A549 (cell line): ENCODE data around the gene NDEL1.

Experiments
- CHD2 ChIP-seq: fragments of 150-350 bp; IDR thresholded peaks from 2 replicates; pipeline ENCODE4 v1.6.1; 2014; ENCODE audit warnings: low read length; ENCODE audit not compliant: partially characterized antibody
- CHD4 ChIP-seq: fragments of 200-600 bp; sonication (generic); IDR thresholded peaks from 2 replicates; pipeline ENCODE4 v1.6.1; 2016; ENCODE audit warnings: antibody characterized with exemption, mild to moderate bottlenecking, borderline replicate concordance
- EHMT2 ChIP-seq: fragments of 200-600 bp; sonication (generic); IDR thresholded peaks from 2 replicates; pipeline ENCODE4 v1.6.1; 2016; ENCODE audit warnings: antibody characterized with exemption, low read depth, mild to moderate bottlenecking, moderate library complexity
- EP300 ChIP-seq, 2 experiments: fragments of >200 bp; sonication (Bioruptor Twin); formaldehyde crosslinking; IDR thresholded peaks; 2 replicates in 1 of 2; 3 replicates in 1 of 2; pipeline ENCODE4 v1.6.1; 2016 to 2017
- FOSB ChIP-seq: fragments of 250-450 bp; sonication (Bioruptor Pico); IDR thresholded peaks from 2 replicates; pipeline ENCODE4 v1.5.0; 2020; ENCODE audit warnings: mild to moderate bottlenecking, moderate library complexity
- MAFK ChIP-seq: fragments of 450-650 bp; IDR thresholded peaks from 2 replicates; pipeline ENCODE4 v1.6.1; 2014; ENCODE audit not compliant: partially characterized antibody
- POLR2A ChIP-seq: IDR thresholded peaks from 2 replicates; pipeline ENCODE4 v1.6.1; 2012; ENCODE audit warnings: mild to moderate bottlenecking, low read length
- ZC3H11A ChIP-seq: fragments of 450-650 bp; IDR thresholded peaks from 2 replicates; pipeline ENCODE4 v1.6.1; 2014; ENCODE audit warnings: antibody characterized with exemption, mild to moderate bottlenecking
- TF ChIP-seq, protein P1 (sequence below): fragments of >200 bp; sonication (Bioruptor Twin); formaldehyde crosslinking; IDR thresholded peaks from 3 replicates; pipeline ENCODE4 v1.5.1; 2016
- TF ChIP-seq, protein P2 (sequence below): fragments of 200-600 bp; sonication (generic); IDR thresholded peaks from 2 replicates; pipeline ENCODE4 v1.6.1; 2016; ENCODE audit warnings: antibody characterized with exemption, mild to moderate bottlenecking, moderate library complexity
- TF ChIP-seq, protein P3 (sequence below): fragments of 450-650 bp; IDR thresholded peaks from 2 replicates; pipeline ENCODE4 v1.6.1; 2014; ENCODE audit warnings: antibody characterized with exemption
- TF ChIP-seq, protein P4 (sequence below): IDR thresholded peaks from 2 replicates; pipeline ENCODE4 v1.6.1; 2012
- TF ChIP-seq, protein P5 (sequence below): fragments of >200 bp; sonication (Bioruptor Twin); formaldehyde crosslinking; IDR thresholded peaks from 3 replicates; pipeline ENCODE4 v1.6.1; 2016

DNA sequence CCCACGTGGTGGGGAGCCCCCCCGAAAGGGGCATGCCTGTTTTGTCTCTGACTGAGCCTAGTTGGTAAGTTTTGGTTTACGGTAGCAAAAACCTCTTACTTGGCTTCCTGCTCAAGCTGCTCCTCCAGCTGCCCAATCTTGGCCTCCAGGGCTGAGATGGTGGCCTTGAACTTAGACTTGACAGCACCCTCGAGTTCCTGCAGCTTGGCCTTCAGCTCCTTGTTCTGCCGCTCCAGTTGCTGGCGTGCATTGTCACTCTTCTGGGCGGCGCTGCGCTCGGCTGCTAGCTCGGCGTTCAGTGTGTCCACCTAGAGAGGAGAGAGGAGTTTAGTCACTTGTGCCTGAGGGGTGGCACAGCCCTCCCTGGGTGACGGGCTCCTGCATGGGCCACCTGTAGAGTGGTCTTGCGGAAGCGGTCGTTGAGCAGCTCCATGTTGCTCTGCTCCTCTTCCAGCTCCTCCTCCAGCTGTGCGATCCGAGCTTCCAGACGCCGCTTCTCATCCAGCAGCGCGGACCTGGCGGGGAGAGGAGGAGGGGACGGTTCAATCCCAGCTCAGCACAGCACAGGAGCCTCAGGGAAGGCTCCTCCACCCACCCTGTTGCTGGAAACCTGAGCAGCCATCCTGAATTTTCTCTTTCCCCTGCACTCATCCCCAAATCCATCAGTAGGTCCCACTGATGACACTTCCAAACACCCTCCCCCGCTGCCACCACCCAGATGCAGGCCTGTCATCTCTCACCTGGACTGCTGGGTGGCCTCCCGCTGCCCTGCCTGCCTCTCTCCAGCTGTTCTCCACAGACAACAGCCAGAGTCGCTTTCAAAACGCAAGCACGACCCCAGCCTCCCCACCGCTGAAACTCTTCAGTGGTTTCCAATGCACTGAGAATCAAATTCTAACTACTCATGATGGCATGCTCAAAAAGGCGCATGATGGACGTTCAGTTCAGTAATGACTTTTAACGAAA lies 44.6 kb downstream of the NDEL1 start:
- TF ChIP-seq, protein P1, sequence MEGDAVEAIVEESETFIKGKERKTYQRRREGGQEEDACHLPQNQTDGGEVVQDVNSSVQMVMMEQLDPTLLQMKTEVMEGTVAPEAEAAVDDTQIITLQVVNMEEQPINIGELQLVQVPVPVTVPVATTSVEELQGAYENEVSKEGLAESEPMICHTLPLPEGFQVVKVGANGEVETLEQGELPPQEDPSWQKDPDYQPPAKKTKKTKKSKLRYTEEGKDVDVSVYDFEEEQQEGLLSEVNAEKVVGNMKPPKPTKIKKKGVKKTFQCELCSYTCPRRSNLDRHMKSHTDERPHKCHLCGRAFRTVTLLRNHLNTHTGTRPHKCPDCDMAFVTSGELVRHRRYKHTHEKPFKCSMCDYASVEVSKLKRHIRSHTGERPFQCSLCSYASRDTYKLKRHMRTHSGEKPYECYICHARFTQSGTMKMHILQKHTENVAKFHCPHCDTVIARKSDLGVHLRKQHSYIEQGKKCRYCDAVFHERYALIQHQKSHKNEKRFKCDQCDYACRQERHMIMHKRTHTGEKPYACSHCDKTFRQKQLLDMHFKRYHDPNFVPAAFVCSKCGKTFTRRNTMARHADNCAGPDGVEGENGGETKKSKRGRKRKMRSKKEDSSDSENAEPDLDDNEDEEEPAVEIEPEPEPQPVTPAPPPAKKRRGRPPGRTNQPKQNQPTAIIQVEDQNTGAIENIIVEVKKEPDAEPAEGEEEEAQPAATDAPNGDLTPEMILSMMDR = no peak
- TF ChIP-seq, protein P2, sequence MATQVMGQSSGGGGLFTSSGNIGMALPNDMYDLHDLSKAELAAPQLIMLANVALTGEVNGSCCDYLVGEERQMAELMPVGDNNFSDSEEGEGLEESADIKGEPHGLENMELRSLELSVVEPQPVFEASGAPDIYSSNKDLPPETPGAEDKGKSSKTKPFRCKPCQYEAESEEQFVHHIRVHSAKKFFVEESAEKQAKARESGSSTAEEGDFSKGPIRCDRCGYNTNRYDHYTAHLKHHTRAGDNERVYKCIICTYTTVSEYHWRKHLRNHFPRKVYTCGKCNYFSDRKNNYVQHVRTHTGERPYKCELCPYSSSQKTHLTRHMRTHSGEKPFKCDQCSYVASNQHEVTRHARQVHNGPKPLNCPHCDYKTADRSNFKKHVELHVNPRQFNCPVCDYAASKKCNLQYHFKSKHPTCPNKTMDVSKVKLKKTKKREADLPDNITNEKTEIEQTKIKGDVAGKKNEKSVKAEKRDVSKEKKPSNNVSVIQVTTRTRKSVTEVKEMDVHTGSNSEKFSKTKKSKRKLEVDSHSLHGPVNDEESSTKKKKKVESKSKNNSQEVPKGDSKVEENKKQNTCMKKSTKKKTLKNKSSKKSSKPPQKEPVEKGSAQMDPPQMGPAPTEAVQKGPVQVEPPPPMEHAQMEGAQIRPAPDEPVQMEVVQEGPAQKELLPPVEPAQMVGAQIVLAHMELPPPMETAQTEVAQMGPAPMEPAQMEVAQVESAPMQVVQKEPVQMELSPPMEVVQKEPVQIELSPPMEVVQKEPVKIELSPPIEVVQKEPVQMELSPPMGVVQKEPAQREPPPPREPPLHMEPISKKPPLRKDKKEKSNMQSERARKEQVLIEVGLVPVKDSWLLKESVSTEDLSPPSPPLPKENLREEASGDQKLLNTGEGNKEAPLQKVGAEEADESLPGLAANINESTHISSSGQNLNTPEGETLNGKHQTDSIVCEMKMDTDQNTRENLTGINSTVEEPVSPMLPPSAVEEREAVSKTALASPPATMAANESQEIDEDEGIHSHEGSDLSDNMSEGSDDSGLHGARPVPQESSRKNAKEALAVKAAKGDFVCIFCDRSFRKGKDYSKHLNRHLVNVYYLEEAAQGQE = no peak
- no peak for TF ChIP-seq POLR2A
- no peak for TF ChIP-seq CHD4
- TF ChIP-seq, protein P3, sequence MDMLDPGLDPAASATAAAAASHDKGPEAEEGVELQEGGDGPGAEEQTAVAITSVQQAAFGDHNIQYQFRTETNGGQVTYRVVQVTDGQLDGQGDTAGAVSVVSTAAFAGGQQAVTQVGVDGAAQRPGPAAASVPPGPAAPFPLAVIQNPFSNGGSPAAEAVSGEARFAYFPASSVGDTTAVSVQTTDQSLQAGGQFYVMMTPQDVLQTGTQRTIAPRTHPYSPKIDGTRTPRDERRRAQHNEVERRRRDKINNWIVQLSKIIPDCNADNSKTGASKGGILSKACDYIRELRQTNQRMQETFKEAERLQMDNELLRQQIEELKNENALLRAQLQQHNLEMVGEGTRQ = no peak
- TF ChIP-seq FOSB (CRISPR knock-in tag) = no peak
- TF ChIP-seq, protein P4, sequence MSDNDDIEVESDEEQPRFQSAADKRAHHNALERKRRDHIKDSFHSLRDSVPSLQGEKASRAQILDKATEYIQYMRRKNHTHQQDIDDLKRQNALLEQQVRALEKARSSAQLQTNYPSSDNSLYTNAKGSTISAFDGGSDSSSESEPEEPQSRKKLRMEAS = no peak
- no peak for TF ChIP-seq EHMT2
- TF ChIP-seq EP300 (IDR thresholded peaks at IDR 0.05) = no peak
- TF ChIP-seq, protein P5, sequence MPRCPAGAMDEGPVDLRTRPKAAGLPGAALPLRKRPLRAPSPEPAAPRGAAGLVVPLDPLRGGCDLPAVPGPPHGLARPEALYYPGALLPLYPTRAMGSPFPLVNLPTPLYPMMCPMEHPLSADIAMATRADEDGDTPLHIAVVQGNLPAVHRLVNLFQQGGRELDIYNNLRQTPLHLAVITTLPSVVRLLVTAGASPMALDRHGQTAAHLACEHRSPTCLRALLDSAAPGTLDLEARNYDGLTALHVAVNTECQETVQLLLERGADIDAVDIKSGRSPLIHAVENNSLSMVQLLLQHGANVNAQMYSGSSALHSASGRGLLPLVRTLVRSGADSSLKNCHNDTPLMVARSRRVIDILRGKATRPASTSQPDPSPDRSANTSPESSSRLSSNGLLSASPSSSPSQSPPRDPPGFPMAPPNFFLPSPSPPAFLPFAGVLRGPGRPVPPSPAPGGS = no peak
- no peak for TF ChIP-seq ZC3H11A
- no peak for TF ChIP-seq CHD2
- no peak for TF ChIP-seq MAFK
